RWPE1 (cell line): ENCODE results near the gene GEMIN7.

Experiments used
- CTCF ChIA-PET: fragments of 350-600 bp; sonication (Branson Sonifier 250); formaldehyde crosslinking; extraction: SDS; loops from one replicate; lab custom pipeline; 2021; lab: Yijun Ruan, JAX
- POLR2A ChIA-PET: fragments of 400-600 bp; formaldehyde crosslinking; extraction: SDS; loops from one replicate; lab custom pipeline; 2020; ENCODE audit warnings: antibody characterized with exemption; ENCODE audit not compliant: low non-redundant PET; lab: Yijun Ruan, JAX
- DNase-seq: peaks from one replicate; pipeline ENCODE4 v3.0.0; 2012; ENCODE audit warnings: low spot score
- H3K27ac ChIP-seq: fragments of 450-650 bp; 2 replicates; pipeline ENCODE4 v1.5.1; 2017
- CTCF ChIP-seq: fragments of 450-650 bp; conservative IDR thresholded peaks from 2 replicates; pipeline ENCODE4 v1.5.1; 2017; ENCODE audit warnings: low read depth, mild to moderate bottlenecking

Gene GEMIN7

DNA sequence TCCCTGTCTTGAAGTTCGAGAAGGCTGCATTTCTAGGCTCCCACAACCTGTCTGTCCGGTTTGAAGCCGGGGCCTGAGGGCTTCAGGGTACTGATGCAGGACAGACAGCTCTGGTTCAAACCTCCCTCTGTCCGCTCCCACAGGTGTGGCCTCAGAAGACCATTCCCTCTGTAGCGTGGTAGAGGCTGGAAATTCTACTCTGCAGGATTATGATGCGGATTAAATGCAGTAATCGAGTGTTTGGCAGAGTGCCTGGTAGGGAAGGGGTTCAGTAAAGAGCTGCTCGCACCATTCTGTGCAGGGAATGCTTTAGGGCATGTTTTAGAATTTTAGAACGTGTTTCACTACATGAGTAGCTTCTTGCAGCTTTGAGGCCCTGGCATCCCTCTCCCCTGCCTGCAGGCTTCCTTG, 44.4 kb downstream of the GEMIN7 start:
- CTCF ChIA-PET, result no interaction called here
- TF ChIP-seq CTCF, result no peak
- POLR2A ChIA-PET, result no interaction called here
- peak; percentile 57 for DNase-seq
- peak overlapping the region; percentile 29 for H3K27ac ChIP-seq

- no peak for TF ChIP-seq CTCF
- peak overlapping the region; percentile 29 for H3K27ac ChIP-seq
- CTCF ChIA-PET, result interaction anchor here (0.7 kb wide), 1 partner anchor 159 kb away, joined by 5 read pairs; no protein-coding TSS in a partner anchor
- DNase-seq, result no peak
- POLR2A ChIA-PET, result no interaction called here
These were observed 45.0 kb downstream of the GEMIN7 start for GRCh38 chr19:45124021-45124420.

- H3K27ac ChIP-seq, result peak overlapping the region; percentile 29
- POLR2A ChIA-PET, result no interaction called here
- DNase-seq, result no peak
- CTCF ChIA-PET, result interaction anchor here (0.6 to 1.3 kb wide), 2 partner anchors 22 to 108 kb away, joined by 3 read pairs; no protein-coding TSS in a partner anchor
- TF ChIP-seq CTCF, result no peak
These were observed 46.3 kb downstream of the GEMIN7 start for GRCh38 chr19:45125360-45125759.

DNA sequence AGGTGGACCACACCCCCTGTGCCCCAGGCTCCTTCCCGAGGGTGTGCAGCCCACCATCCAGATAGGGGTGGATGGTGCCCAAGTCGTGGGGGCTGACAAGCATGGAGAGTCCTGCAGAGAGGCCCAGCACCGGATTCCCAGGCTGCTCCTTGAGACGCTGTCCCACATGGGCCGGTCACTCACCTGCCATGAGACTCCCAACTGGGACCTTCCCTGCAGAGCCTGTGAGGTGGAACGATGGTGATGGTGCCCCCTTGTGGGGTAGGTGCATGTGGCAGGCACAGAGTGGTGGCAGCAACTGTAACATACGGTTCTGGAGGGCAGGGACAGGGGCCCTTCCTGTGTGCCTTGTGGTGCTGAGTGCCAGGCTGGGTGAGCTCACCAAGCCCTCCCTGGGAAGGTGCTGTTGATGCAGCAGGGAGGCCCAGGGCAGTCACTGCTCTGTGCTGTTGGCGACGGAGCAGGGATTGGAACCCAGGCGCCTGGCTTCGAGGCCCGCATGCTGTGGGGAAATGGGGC, 47.0 kb downstream of the GEMIN7 start:
- CTCF ChIA-PET, result interaction anchor here (0.5 to 1.5 kb wide), 6 partner anchors 9 to 109 kb away, joined by 3 to 4 read pairs (median 3); no protein-coding TSS in a partner anchor
- TF ChIP-seq CTCF, result peak; percentile 66
- H3K27ac ChIP-seq, result peak overlapping the region; percentile 29
- DNase-seq, result peak; percentile 37
- POLR2A ChIA-PET, result interaction anchor here (0.8 kb wide), 1 partner anchor 34 kb away, joined by 4 read pairs; no protein-coding TSS in a partner anchor

- ChIA-PET CTCF (interaction anchor here (0.5 to 1.5 kb wide), 3 partner anchors 8 to 43 kb away, joined by 3 to 4 read pairs (median 4); no protein-coding TSS in a partner anchor), POLR2A (interaction anchor here (0.8 kb wide), 1 partner anchor 35 kb away, joined by 4 read pairs; no protein-coding TSS in a partner anchor)
- DNase-seq, result no peak
- no peak for TF ChIP-seq CTCF
- H3K27ac ChIP-seq, result peak overlapping the region; percentile 29; the same call in 1 of the 2 replicates
These were observed 47.6 kb downstream of the GEMIN7 start for GRCh38 chr19:45126654-45127053.

DNA sequence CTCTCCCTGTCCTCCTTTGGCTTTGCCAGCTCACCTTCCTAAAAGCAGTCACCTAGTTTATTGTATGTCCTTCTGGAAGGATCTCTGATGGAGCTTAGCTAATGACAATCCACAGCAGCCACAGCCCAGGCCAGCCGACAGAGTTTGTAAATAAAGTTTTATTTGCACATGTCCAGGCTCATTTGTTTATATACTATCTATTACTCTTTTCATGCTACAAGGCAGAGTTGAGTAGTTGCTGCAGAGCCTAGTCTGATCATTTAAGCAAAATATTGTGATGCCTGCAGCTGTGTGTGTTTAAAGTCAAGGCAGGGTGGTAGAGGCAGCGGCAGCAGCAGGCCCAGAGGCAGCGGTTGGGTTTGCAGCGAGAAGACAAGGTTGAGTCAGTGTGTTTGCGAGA, 49.1 kb downstream of the GEMIN7 start:
- no peak for TF ChIP-seq CTCF
- no peak for DNase-seq
- ChIA-PET POLR2A (no interaction called here), CTCF (no interaction called here)
- H3K27ac ChIP-seq, result peak overlapping the region; percentile 54; the same call in 1 of the 2 replicates
